Neuronal stem cell (in vitro differentiated cells): ENCODE results near the gene ADCY9.
"Not testable (repeated sequence)": the region's sequence is repeated elsewhere in the genome, so short reads cannot be mapped to it uniquely, and the experiment has no call there.

Source experiments
- DNase-seq: peaks from one replicate; pipeline ENCODE4 v3.0.0-alpha.2; 2013; ENCODE audit warnings: low spot score
- H2AFZ ChIP-seq: one replicate; pipeline ENCODE4 v1.6.1; 2013; ENCODE audit warnings: mild to moderate bottlenecking, low read length, inconsistent platforms
- H2AK5ac ChIP-seq: 2 replicates; pipeline ENCODE4 v1.6.1; 2013; ENCODE audit warnings: low read depth, mild to moderate bottlenecking, inconsistent platforms, low read length, moderate library complexity, mixed read lengths
- H2BK120ac ChIP-seq: 2 replicates; pipeline ENCODE4 v1.6.1; 2013; ENCODE audit warnings: low read depth, mild to moderate bottlenecking, inconsistent platforms, low read length, moderate library complexity, mixed read lengths
- H2BK12ac ChIP-seq: one replicate; pipeline ENCODE4 v1.6.1; 2013; ENCODE audit warnings: low read length, inconsistent platforms
- H2BK15ac ChIP-seq: 2 replicates; pipeline ENCODE4 v1.6.1; 2013; ENCODE audit warnings: mild to moderate bottlenecking, low read length, inconsistent platforms, mixed read lengths
- H2BK5ac ChIP-seq: one replicate; pipeline ENCODE4 v1.6.1; 2013; ENCODE audit warnings: inconsistent platforms, mild to moderate bottlenecking, low read length, moderate library complexity
- H3K14ac ChIP-seq: one replicate; pipeline ENCODE4 v1.6.1; 2013; ENCODE audit warnings: low read length, inconsistent platforms
- H3K18ac ChIP-seq: 2 replicates; pipeline ENCODE4 v1.6.1; 2013; ENCODE audit warnings: low read length, inconsistent platforms
- H3K23ac ChIP-seq: 2 replicates; pipeline ENCODE4 v1.6.1; 2013; ENCODE audit warnings: low read depth, mild to moderate bottlenecking, mixed read lengths, low read length, inconsistent platforms; ENCODE audit not compliant: poor library complexity
- H3K27ac ChIP-seq: replicated peaks from 3 replicates; pipeline ENCODE4 v1.5.1; 2013; ENCODE audit warnings: low read length, inconsistent platforms
- H3K27me3 ChIP-seq, 3 experiments: 2 replicates each; pipeline ENCODE4 v1.6.1; 2013; ENCODE audit warnings: low read length in 3 of 3, mild to moderate bottlenecking in 2 of 3, inconsistent platforms in 1 of 3, low read depth in 1 of 3, mixed read lengths in 1 of 3, moderate library complexity in 1 of 3; ENCODE audit not compliant: control insufficient read depth in 3 of 3, insufficient read depth in 3 of 3
- H3K36me3 ChIP-seq, 2 donors: replicated peaks in 1 of 2; 2 replicates each; pipeline ENCODE4 v1.6.1; 2013; ENCODE audit warnings: low read length in 2 of 2; ENCODE audit not compliant: control insufficient read depth in 2 of 2, insufficient read depth in 2 of 2
- H3K4ac ChIP-seq: 2 replicates; pipeline ENCODE4 v1.6.1; 2013; ENCODE audit warnings: inconsistent platforms, mild to moderate bottlenecking, low read length, moderate library complexity
- H3K4me1 ChIP-seq, 2 donors: 1 replicate in 1 of 2; 2 replicates in 1 of 2; pipeline ENCODE4 v1.6.1; 2013; ENCODE audit warnings: low read length in 2 of 2, low read depth in 1 of 2; ENCODE audit not compliant: control insufficient read depth in 2 of 2, insufficient read depth in 1 of 2
- H3K4me2 ChIP-seq: one replicate; pipeline ENCODE4 v1.6.1; 2013; ENCODE audit warnings: mild to moderate bottlenecking, low read length, inconsistent platforms; ENCODE audit not compliant: insufficient read depth, poor library complexity, severe bottlenecking
- H3K4me3 ChIP-seq, 2 donors: 2 replicates each; pipeline ENCODE4 v1.5.1; 2013; ENCODE audit warnings: low read length in 2 of 2, mild to moderate bottlenecking in 2 of 2, inconsistent platforms in 1 of 2, moderate library complexity in 1 of 2
- H3K79me1 ChIP-seq: one replicate; pipeline ENCODE4 v1.6.1; 2013; ENCODE audit warnings: low read depth, mild to moderate bottlenecking, inconsistent platforms, low read length, moderate library complexity
- H3K9ac ChIP-seq: one replicate; pipeline ENCODE4 v1.6.1; 2013; ENCODE audit warnings: mild to moderate bottlenecking, low read depth, low read length, inconsistent platforms; ENCODE audit not compliant: poor library complexity
- H3K9me3 ChIP-seq, 2 donors: replicated peaks in 1 of 2; 2 replicates each; pipeline versions ENCODE3 to v1.6.1; 2013; ENCODE audit warnings: low read length in 2 of 2, mild to moderate bottlenecking in 2 of 2, inconsistent platforms in 1 of 2, low read depth in 1 of 2, mixed read lengths in 1 of 2, moderate library complexity in 1 of 2; ENCODE audit not compliant: control insufficient read depth in 2 of 2, insufficient read depth in 1 of 2
- H4K8ac ChIP-seq: one replicate; pipeline ENCODE4 v1.6.1; 2013; ENCODE audit warnings: low read depth, mild to moderate bottlenecking, inconsistent platforms, low read length, moderate library complexity
- H4K91ac ChIP-seq: one replicate; pipeline ENCODE4 v1.6.1; 2013; ENCODE audit warnings: low read length, low read depth, mild to moderate bottlenecking, inconsistent platforms; ENCODE audit not compliant: poor library complexity
- WGBS, 2 donors: extraction: QIAGEN DNeasy Blood & Tissue Kit; methylation state at CpG; one replicate each; pipeline ENCODE4 v1.1.7; 2013; ENCODE audit warnings: missing lambda C conversion rate in 2 of 2, mixed read lengths in 1 of 2; ENCODE audit not compliant: insufficient read length in 2 of 2, insufficient replicate concordance in 1 of 2; ENCODE audit errors: extremely low coverage in 2 of 2; 5-methylcytosine and 5-hydroxymethylcytosine counted together

The ADCY9 gene

GRCh38 chr16:4036952-4037351, 79.3 kb downstream of the ADCY9 start:
- H3K4me3 ChIP-seq, H3K27me3 ChIP-seq, H2BK5ac ChIP-seq, H2BK15ac ChIP-seq, H4K8ac ChIP-seq, H3K23ac ChIP-seq, H3K79me1 ChIP-seq, H3K27ac ChIP-seq, DNase-seq, H2BK120ac ChIP-seq, H3K18ac ChIP-seq, H4K91ac ChIP-seq, H3K4me2 ChIP-seq, H2BK12ac ChIP-seq, H2AFZ ChIP-seq, H3K9me3 ChIP-seq, H2AK5ac ChIP-seq, H3K36me3 ChIP-seq, H3K4me1 ChIP-seq, H3K9ac ChIP-seq, H3K4ac ChIP-seq, H3K14ac ChIP-seq: not testable (repeated sequence)
- no CpG with 5 or more reads among the region's 3 CpGs for WGBS, 2 donors

- H2BK120ac ChIP-seq, result no peak overlapping the region
- H2BK5ac ChIP-seq, result no peak overlapping the region
- no peak overlapping the region for H3K14ac ChIP-seq
- no peaks in the 10 kb centered on the region for H3K27me3 ChIP-seq
- H3K9ac ChIP-seq, result no peak overlapping the region
- no peak overlapping the region for H3K18ac ChIP-seq
- no peak overlapping the region for H2AFZ ChIP-seq
- no peaks in the 10 kb centered on the region for H3K36me3 ChIP-seq
- H3K23ac ChIP-seq, result no peak overlapping the region
- DNase-seq, result no peak
- no peak overlapping the region for H3K4me2 ChIP-seq
- no peak overlapping the region for H3K27ac ChIP-seq
- no CpG with 5 or more reads among the region's 4 CpGs for WGBS, 2 donors
- no peak overlapping the region for H3K4me3 ChIP-seq
- no peak overlapping the region for H2BK12ac ChIP-seq
- H4K8ac ChIP-seq, result no peak overlapping the region
- H3K79me1 ChIP-seq, result no peaks in the 10 kb centered on the region
- H2AK5ac ChIP-seq, result no peak overlapping the region
- H3K9me3 ChIP-seq, result no peaks in the 10 kb centered on the region
- H4K91ac ChIP-seq, result no peak overlapping the region
- H2BK15ac ChIP-seq, result no peak overlapping the region
- H3K4ac ChIP-seq, result no peak overlapping the region
- no peaks in the 10 kb centered on the region for H3K4me1 ChIP-seq
These were observed 81.3 kb downstream of the ADCY9 start for GRCh38 chr16:4034963-4035362.

GRCh38 chr16:4033951-4034350, 82.3 kb downstream of the ADCY9 start:
- Histone ChIP-seq H2AK5ac (no peak overlapping the region), H4K8ac (no peak overlapping the region), H3K27me3 (no peaks in the 10 kb centered on the region), H3K23ac (no peak overlapping the region), H3K14ac (no peak overlapping the region), H3K9ac (no peak overlapping the region), H3K79me1 (no peaks in the 10 kb centered on the region), H4K91ac (no peak overlapping the region), H2AFZ (no peak overlapping the region), H2BK120ac (no peak overlapping the region), H2BK15ac (no peak overlapping the region), H3K9me3 (no peaks in the 10 kb centered on the region), H2BK5ac (no peak overlapping the region), H3K4me1 (no peaks in the 10 kb centered on the region), H3K36me3 (no peaks in the 10 kb centered on the region), H3K4ac (no peak overlapping the region), H3K4me2 (no peak overlapping the region), H3K27ac (no peak overlapping the region), H3K4me3 (no peak overlapping the region), H2BK12ac (no peak overlapping the region), H3K18ac (no peak overlapping the region)
- DNase-seq, result no peak
- no CpG with 5 or more reads among the region's 10 CpGs for whole genome bisulfite sequencing, 2 donors

GRCh38 chr16:4032768-4033167, 83.5 kb downstream of the ADCY9 start:
- no peak for DNase-seq
- no CpG with 5 or more reads among the region's 13 CpGs for WGBS, 2 donors

More at GRCh38 chr16:4032768-4033167, 83.5 kb downstream of the ADCY9 start:
- H4K91ac ChIP-seq, result no peak overlapping the region
- peak overlapping the region; percentile 90 for H3K18ac ChIP-seq
- H3K9ac ChIP-seq, result no peak overlapping the region
- no peak overlapping the region for H3K4me3 ChIP-seq
- H3K4me1 ChIP-seq, result no peaks in the 10 kb centered on the region
- H2BK15ac ChIP-seq, result no peak overlapping the region
- no peak overlapping the region for H3K4me2 ChIP-seq
- H2AK5ac ChIP-seq, result no peak overlapping the region
- H3K14ac ChIP-seq, result no peak overlapping the region
- no peak overlapping the region for H2BK120ac ChIP-seq
- H3K23ac ChIP-seq, result no peak overlapping the region
- H2BK5ac ChIP-seq, result no peak overlapping the region
- H2AFZ ChIP-seq, result no peak overlapping the region
- no peaks in the 10 kb centered on the region for H3K27me3 ChIP-seq
- H3K36me3 ChIP-seq, result no peaks in the 10 kb centered on the region
- H3K79me1 ChIP-seq, result no peaks in the 10 kb centered on the region
- no peak overlapping the region for H2BK12ac ChIP-seq
- no peak overlapping the region for H3K4ac ChIP-seq
- no peaks in the 10 kb centered on the region for H3K9me3 ChIP-seq
- H4K8ac ChIP-seq, result no peak overlapping the region
- H3K27ac ChIP-seq, result no peak overlapping the region
